HG03066 (cell line): ENCODE measurements around the gene CHMP2A.

ENCODE experiments used
- ATAC-seq: cut with Tn5 transposase; IDR thresholded peaks from one replicate; pipeline ENCODE4 v1.9.1; 2021; ENCODE audit warnings: low read depth; ENCODE audit not compliant: unreplicated experiment

Gene CHMP2A

DNA sequence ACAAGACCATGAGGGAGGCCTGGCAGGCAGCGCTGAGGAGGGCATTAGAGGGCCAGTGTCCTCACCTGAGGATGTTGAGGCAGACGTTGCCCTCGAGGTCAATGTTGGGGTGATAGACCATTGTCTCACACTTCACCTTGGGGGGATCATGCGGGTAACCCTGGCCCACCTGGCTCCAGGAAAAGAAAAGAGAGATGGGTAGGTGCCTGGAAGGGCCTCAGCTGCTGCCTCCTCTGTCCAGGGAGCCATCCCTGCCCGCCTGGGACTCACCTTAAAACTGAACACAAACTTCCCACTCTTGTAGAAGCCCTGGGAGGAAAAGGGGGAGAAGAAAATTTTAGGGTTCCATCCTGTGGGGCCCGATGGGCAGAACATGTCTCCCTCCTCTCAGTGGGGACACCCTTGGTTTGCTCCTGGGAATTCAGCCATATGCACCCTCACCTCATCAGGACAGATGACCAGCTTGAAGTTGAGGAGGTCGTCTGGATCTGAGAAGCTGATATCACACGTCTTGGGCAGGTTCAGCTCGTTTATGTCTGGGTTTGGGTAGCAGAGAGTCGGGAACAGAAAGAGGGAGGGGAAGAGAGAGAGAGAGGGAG is 1.8 kb upstream of the CHMP2A start:
- ATAC-seq = no peak

DNA sequence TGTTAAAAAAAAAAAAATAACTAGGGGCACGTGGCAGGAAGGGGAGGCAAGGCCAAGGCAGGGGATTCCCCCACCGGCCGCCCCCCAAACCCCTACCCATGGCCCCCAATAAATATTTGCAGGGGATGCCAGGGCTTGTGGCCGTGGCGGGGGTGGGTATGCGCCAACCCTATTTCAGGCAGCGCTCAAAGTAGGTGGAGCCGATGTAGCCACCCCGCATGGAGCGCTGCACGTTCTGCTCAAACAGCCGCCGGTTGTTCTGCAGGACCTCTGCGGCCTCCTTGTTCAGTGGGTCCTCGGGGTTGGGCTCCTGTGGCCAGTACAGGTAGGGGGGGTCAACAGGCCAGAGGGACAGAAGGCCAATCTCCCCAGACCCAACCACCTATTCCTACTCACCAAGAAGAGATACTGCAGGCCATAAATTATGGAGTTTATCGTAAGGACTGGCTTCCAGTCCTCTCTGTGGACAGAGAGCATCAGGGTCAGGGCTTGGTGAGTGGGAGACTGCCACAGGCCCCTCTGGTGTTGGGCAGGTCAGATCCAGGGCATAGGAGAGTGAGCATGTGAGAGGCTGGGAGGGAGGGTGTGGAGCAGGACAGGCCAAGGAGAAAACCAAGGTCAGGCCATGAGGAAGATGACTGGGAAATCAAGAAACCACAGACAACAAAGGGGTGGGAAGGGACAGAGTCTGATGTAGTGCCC is 1.2 kb upstream of the CHMP2A start:
- ATAC-seq = no peak

DNA sequence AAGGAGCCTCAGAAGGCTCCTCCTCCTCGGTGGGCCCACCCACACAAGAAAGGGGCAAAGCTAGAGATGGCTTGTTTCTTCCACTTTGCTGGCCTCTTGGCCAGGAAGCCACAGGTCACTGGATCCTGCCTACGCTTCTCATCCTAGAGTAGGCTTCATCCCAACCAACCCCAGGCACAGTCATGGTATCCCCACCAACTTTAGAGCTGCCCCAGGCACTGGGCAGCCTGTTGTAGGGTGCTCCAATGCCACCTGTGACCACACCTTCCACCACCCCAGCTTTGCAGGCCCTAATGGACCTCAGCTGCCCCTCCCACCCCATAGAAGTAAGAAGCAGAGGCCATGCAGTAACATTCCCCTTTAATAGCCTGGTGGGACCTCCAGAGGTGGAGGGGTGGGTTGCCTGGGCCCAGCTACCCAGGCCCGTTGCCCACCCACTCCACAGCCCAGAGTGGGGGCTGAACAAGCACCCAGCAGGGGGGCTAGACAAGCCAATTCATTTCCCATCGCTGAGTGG is 522 bp upstream of the CHMP2A start:
- ATAC-seq = no peak

DNA sequence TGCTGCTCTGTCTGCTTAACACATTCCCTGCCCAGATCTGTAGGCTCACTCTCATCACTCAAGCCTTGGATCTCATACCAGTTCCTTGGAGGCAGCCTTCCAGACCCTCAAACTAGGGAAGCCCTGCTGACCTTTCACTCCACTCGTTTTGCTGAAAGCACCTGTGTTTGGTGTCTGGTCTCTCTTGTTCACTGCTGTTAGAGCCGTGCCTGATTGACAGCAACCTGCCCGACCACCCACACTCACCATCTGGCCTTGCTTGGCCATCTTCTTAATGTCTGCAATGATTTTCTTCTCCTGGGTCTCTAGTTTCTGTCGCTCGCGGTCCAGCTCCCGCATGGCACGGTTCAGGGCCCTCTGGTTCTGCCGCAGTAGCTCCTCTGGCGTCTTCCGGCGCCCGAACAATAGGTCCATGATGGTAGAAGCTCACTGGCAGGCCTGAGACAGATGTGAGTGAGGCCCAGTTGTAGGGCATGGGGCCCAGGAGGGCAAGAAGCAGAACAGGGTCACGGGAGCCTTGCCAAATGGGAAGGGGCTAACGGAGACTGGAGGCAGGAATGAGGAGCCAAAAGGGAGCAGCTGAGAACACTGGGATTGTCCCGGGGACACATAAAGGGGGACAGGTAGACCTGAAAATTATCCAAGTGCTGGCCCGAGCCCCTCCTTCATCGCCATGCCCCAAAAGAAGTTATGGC is 959 bp downstream of the CHMP2A start:
- no peak for ATAC-seq

DNA sequence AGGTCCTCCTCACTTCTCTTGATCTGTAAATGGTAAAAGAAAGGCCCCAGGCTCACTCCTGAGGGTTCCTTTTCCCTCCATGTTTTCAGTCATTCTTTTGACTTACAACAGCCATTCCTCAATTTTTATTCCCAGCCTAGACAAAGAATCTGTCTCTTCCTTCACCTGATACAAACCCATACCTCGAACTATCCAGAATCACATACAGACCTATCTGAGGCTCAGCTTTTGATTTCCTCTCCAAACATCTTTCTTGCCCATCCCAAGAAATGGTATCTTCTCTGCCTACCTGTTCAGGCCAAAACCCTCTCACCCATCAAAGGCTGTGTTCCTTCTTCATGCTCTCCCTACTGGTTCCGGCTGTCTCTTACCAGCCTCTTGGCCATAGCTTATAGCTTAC is 2.2 kb downstream of the CHMP2A start:
- no peak for ATAC-seq

DNA sequence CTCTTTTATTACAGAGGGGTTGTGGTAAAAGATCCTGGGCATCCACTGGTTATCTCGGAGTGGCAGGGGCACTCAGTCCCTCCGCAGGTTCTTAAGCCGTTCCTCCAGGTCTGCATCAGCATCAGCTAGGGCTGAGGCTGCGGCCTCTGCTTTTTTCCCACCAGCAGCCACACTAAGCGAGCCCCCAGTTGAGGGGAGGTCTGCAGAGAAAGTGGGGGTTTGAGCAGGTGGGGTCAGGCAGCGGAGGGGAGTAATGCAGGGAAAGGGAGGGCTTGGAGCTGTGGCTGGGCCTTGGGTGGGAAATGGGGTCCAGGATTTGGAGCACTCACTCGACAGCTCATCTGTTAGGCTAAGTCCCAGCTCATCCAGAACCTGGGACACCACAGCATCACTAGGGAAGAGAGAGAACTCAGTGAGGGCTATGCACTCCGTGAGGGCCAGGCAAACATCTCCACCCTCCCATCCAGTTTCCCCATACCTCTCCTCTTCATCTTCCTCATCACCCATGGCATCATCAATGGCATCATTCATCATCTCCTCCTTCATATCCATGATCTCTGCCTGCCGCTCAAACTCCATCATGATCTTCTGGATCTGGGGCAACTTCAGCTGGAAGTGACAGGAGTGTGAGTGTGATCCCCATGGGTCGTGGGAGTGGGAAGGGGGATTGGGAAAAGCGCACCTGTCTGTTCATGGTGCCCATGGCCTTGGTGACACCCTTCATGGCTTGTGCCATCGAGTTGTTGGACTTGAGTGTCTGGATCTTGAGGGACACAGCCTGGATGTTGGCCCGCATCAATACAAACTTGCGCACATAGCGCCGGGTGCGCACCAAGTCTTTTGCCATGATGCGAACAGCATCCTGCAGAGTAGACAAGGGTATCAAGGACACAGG is 3.1 kb downstream of the CHMP2A start:
- no peak for ATAC-seq

DNA sequence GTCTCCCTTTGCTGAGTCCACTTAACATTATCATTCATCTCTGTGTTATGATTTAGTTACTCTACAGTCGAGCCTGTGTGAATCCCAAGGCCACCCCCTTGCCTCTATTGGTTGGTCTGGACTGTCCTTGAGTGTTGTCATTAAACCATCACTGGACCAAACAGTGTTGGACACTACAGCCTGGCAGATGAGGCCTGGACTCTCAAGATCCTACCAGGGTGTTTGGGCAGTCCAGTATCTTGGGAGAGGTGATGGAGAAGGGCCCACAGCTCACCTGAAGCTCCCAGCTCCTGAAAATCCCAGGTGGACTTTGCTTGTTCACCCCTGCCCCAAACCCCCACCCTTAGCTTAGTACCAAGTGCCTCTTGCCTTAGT is 3.8 kb downstream of the CHMP2A start:
- ATAC-seq = no peak

DNA sequence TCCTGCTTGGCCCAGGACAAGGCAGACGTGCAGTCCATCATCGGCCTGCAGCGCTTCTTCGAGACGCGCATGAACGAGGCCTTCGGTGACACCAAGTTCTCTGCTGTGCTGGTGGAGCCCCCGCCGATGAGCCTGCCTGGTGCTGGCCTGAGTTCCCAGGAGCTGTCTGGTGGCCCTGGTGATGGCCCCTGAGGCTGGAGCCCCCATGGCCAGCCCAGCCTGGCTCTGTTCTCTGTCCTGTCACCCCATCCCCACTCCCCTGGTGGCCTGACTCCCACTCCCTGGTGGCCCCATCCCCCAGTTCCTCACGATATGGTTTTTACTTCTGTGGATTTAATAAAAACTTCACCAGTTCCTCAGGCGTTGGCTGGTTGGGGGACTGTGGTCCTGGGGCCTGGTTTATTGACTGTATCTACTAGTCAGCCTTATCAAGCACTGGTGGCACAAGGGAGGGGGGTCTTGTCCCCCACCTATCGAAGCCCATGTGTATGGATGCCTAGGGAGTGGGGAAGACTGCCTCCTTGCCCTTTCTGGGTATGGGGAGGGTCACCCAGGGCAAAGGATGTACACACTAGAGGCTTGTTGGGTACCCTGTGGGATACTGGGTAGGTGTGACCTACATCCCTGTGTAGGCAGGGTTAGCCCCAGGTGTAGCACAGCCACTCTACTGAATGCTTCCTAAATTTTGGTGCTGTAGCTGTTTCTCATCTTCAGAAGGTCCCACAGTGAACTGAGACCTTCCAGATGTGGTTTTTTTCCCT is 4.4 kb downstream of the CHMP2A start:
- ATAC-seq = no peak

DNA sequence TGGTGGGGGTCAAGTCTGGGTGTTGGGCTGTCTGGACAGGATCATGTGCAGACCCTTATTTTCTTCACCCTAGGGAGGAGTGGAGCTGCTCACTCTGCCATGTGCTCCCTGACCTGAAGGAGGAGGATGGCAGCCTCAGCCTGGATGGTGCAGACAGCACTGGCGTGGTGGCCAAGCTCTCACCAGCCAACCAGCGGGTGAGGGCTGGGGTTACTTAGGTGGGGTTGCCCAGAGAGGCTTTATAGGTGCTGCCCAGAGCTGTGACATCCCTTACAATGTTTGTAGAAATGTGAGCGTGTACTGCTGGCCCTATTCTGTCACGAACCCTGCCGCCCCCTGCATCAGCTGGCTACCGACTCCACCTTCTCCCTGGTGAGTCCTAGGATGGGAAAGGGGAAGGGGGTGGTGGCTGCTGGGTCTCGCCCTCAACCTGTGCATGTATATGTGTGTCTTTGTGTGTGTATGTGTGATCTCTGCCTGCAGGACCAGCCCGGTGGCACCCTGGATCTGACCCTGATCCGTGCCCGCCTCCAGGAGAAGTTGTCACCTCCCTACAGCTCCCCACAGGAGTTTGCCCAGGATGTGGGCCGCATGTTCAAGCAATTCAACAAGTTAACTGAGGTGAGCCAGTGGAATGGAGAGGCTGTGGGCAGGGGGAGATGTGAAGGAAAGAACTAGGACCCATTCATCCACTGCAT is 5.1 kb downstream of the CHMP2A start:
- no peak for ATAC-seq

DNA sequence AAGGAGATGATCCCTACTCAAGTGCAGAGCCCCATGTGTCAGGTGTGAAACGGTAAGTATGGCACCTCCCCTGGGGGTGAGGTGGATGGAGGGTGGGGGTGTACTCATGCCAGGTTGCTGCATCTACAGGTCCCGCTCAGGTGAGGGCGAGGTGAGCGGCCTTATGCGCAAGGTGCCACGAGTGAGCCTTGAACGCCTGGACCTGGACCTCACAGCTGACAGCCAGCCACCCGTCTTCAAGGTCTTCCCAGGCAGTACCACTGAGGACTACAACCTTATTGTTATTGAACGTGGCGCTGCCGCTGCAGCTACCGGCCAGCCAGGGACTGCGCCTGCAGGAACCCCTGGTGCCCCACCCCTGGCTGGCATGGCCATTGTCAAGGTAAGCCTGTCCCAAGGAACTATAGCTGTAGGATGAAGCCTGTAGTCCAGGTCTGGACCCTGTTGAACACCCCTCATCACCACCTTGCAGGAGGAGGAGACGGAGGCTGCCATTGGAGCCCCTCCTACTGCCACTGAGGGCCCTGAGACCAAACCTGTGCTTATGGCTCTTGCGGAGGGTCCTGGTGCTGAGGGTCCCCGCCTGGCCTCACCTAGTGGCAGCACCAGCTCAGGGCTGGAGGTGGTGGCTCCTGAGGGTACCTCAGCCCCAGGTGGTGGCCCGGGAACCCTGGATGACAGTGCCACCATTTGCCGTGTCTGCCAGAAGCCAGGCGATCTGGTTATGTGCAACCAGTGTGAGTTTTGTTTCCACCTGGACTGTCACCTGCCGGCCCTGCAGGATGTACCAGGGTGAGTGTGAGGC is 5.8 kb downstream of the CHMP2A start:
- ATAC-seq = no peak

DNA sequence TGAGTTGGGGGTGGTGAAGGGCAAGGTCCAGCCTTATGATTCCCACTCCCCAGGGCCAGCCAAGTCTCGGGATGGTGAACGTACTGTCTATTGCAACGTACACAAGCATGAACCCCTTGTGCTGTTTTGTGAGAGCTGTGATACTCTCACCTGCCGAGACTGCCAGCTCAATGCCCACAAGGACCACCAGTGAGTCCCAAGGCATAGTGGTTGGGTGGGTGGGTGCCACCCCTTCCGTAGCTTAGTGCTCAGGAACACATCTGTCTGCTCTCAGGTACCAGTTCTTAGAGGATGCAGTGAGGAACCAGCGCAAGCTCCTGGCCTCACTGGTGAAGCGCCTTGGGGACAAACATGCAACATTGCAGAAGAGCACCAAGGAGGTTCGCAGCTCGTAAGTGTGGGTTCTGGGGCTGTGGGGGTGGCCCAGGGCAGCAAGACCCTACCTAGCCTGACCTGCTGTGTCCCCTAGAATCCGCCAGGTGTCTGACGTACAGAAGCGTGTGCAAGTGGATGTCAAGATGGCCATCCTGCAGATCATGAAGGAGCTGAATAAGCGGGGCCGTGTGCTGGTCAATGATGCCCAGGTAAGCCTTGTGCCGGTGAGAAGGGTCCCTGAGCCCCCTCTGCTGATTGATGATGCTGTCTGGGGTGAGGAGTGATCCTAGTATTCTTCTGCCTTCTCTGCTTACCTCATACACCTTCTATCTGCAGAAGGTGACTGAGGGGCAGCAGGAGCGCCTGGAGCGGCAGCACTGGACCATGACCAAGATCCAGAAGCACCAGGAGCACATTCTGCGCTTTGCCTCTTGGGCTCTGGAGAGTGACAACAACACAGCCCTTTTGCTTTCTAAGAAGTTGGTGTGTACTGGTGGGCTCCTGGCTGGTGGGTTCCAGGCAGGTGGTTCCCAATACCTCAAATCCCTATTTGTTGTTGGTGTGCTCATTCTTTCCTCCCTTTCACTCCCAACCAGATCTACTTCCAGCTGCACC is 7.3 kb downstream of the CHMP2A start:
- ATAC-seq = no peak

DNA sequence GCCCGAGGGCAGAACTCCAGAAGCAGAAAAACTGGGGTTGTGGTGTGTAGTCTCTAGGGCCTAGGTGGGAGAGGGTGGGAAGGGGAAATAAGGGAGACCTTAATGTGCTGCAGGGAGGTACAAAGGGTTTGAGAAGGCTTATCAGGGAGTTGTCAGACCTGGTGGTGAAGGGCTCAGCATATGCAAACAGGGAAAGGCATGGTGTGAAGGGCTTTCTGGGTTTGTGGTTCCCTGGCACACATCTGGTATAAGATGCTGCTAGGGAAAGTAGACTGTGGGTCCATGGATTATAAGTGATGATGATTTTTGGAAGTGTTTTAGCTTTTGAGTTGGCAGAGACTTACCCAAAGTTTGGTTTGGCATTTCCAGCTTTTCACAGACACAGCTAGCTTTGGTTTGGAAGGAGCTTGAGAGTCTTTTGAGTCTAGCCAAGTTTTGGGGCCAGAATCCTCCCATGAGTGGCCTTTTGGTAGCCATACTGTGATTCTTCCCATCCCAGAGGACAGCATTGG is 8.8 kb downstream of the CHMP2A start:
- ATAC-seq = no peak

DNA sequence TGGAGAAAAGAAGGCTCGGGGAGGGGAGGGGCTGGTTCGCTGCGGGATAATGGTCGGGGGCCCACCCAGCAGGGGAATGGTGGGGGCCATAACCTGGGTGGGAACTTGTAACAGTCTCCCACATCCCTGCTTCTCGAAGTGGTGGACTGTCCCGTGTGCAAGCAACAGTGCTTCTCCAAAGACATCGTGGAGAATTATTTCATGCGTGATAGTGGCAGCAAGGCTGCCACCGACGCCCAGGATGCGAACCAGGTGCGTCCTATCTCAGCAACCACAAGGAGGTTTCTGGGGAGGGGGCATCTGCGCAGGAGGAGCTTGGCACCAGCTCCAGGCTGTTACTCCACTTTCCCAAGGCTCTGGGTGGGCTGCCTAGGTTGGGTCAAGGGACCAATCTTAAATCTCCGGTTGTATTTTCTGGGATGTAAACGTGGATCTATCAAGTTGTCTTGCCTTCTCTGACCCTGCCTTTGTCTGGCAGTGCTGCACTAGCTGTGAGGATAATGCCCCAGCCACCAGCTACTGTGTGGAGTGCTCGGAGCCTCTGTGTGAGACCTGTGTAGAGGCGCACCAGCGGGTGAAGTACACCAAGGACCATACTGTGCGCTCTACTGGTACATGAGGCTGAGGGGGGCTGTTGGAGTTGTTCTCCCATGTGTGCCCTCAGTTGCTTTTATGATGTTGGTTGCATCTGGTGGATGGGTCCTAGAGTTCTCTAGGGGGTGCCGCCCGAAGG is 9.5 kb downstream of the CHMP2A start:
- ATAC-seq = no peak

DNA sequence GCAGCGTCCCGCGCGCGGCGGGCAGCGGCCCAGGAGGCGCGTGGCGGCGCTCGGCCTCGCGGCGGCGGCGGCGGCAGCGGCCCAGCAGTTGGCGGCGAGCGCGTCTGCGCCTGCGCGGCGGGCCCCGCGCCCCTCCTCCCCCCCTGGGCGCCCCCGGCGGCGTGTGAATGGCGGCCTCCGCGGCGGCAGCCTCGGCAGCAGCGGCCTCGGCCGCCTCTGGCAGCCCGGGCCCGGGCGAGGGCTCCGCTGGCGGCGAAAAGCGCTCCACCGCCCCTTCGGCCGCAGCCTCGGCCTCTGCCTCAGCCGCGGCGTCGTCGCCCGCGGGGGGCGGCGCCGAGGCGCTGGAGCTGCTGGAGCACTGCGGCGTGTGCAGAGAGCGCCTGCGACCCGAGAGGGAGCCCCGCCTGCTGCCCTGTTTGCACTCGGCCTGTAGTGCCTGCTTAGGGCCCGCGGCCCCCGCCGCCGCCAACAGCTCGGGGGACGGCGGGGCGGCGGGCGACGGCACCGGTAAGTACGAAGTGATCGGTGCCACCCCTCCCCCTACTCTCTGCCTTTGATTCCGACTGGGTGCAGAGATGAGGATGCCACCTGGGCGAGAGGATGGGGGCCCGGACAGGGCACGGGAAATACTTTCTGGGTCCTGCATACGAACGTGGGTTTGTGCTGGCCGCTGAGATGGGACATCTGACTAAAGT is 10.2 kb downstream of the CHMP2A start:
- ATAC-seq = peak; percentile 38

DNA sequence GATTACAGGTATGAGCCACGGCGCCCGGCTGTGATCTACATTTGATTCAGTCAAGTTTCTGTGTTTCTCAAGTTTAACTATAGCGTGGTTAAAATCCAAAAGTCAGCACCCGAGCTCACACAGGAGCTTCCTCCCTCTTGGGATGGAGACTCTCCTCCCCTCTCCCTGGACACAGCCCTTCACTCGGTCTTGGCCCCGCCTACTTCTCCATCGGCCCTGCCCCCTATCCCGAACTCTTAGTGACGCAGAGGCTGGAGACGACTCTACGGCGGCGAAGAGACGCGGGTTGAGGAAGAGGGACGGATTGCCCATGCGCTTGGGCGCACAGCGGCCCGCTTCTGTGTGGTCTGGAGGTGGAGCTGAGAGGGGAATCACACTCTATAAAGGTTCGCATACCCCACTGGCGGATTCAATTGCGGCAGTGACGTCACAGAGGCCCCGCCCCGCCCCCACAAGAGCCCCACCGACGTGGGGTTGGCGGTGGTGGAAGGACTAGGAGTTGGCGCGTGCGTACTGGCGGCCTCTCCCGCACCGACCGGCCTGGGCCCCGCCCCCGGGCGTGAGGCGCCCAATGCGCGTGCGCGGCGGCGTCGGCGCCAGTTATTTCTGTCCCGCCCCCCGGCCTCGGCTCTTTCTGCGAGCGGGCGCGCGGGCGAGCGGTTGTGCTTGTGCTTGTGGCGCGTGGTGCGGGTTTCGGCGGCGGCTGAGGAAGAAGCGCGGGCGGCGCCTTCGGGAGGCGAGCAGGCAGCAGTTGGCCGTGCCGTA is 10.9 kb downstream of the CHMP2A start, which contains the start of gene TRIM28:
Gene TRIM28 (plus strand): TSS at position 239 of the 765 bp plus-strand sequence. CDS start 694 bp downstream, outside the sequence.
- ATAC-seq = peak; percentile 81
